H1 (cell line): ENCODE data around the gene PSPH. TPM values are rescaled to one million over a fixed set of nuclear protein-coding genes. Genes with fewer than 3 reads are reported as not detected.

Experiments
- KDM5A ChIP-seq: fragments of 200-600 bp; IDR thresholded peaks from 2 replicates; pipeline ENCODE4 v1.7.1; 2012; ENCODE audit warnings: mild to moderate bottlenecking, low read length, inconsistent platforms, mixed read lengths
- SRF ChIP-seq: IDR thresholded peaks from 2 replicates; pipeline ENCODE4 v1.6.1; 2011; ENCODE audit warnings: mild to moderate bottlenecking, low read depth, low read length, moderate library complexity
- USF2 ChIP-seq: IDR thresholded peaks from 2 replicates; pipeline ENCODE4 v1.6.1; 2011; ENCODE audit warnings: low read length, improper control_type of control experiment
- polyA plus RNA-seq, 7 experiments: library from polyadenylated mRNA; depleted of rRNA in 3 of 7; stranded (reverse) in 5 of 7; unstranded in 2 of 7; fragments of >200 nt in 5 of 7; fragments of 200-250 nt in 2 of 7; gene quantifications; 1 replicate in 5 of 7; 2 replicates in 1 of 7; 4 replicates in 1 of 7; pipeline versions ENCODE4 v1.2.1 to v1.2.3, GENCODE V29; 2011 to 2013; ENCODE audit warnings: missing spikeins in 2 of 7, mixed read lengths in 2 of 7
- total RNA-seq: library from RNA; stranded (reverse); fragmentation: NEBNext Ultra II Directional; extraction: Animal tissue kit (Norgen Biotek cat#: 25700); gene quantifications from 2 replicates; pipeline ENCODE4 v1.2.1, GENCODE V29; 2021

The PSPH gene
- total and polyA plus RNA-seq, 2 of the 8 experiments (the other 6 are each of a cell fraction or from before 2014, with no cell fraction given), result 31.0 to 64.8 TPM

GRCh38 chr7:55973747-55974250 is 77.4 kb downstream of the PSPH start (continued):
- TF ChIP-seq USF2 (no peak), SRF (no peak), KDM5A (no peak)
- TF ChIP-seq, all 59 proteins: peak for 0
